Breast epithelium (tissue), 3 donors: ENCODE results near the gene PABPC4L.

ENCODE experiments used
- CTCF ChIP-seq, 3 donors: fragments of 450-650 bp; IDR thresholded peaks; one replicate each; pipeline ENCODE4 v1.5.1; 2016 to 2017; ENCODE audit warnings: antibody characterized with exemption in 3 of 3, mild to moderate bottlenecking in 3 of 3, moderate library complexity in 3 of 3
- POLR2A ChIP-seq: fragments of 450-650 bp; IDR thresholded peaks from one replicate; pipeline ENCODE4 v1.6.1; 2016; ENCODE audit warnings: antibody characterized with exemption, mild to moderate bottlenecking, moderate library complexity
- POLR2AphosphoS5 ChIP-seq, 3 donors: sonication (generic); formaldehyde crosslinking; IDR thresholded peaks; one replicate each; pipeline ENCODE4 v1.6.1; 2017; ENCODE audit warnings: antibody characterized with exemption in 3 of 3

GRCh38 chr4:134189949-134190348 lies 11.6 kb downstream of the PABPC4L start:
- TF ChIP-seq POLR2AphosphoS5 (IDR thresholded peaks at IDR 0.05): no peak
- TF ChIP-seq POLR2A: no peak
- no peak for TF ChIP-seq CTCF (IDR thresholded peaks at IDR 0.05)
